H9 (cell line): ENCODE measurements around the gene PRTFDC1. TPM values are rescaled to one million over a fixed set of nuclear protein-coding genes. Genes with fewer than 3 reads are reported as not detected.

Source experiments
- DNase-seq: peaks from one replicate; pipeline ENCODE4 v3.0.0-alpha.2; 2017
- H2AFZ ChIP-seq: one replicate; pipeline ENCODE4 v1.6.1; 2013; ENCODE audit warnings: mild to moderate bottlenecking, low read length, control low read depth, moderate library complexity
- H2AK5ac ChIP-seq: 2 replicates; pipeline ENCODE4 v1.6.1; 2013; ENCODE audit warnings: low read length, control low read depth, mixed read lengths; ENCODE audit not compliant: insufficient read length
- H2BK120ac ChIP-seq: one replicate; pipeline ENCODE4 v1.6.1; 2013; ENCODE audit warnings: low read depth, mild to moderate bottlenecking, low read length, control low read depth, inconsistent platforms; ENCODE audit not compliant: poor library complexity, severe bottlenecking
- H2BK12ac ChIP-seq: 2 replicates; pipeline ENCODE4 v1.6.1; 2013; ENCODE audit warnings: low read length, control low read depth, mixed read lengths, low read depth; ENCODE audit not compliant: insufficient read length
- H2BK15ac ChIP-seq: 2 replicates; pipeline ENCODE4 v1.6.1; 2013; ENCODE audit warnings: low read depth, low read length, control low read depth
- H2BK20ac ChIP-seq: one replicate; pipeline ENCODE4 v1.6.1; 2013; ENCODE audit warnings: low read depth, mild to moderate bottlenecking, low read length, control low read depth, inconsistent platforms; ENCODE audit not compliant: poor library complexity, severe bottlenecking
- H2BK5ac ChIP-seq: 2 replicates; pipeline ENCODE4 v1.6.1; 2013; ENCODE audit warnings: low read length, control low read depth, mixed read lengths; ENCODE audit not compliant: insufficient read length
- H3K14ac ChIP-seq: 2 replicates; pipeline ENCODE4 v1.6.1; 2013; ENCODE audit warnings: low read length, control low read depth; ENCODE audit not compliant: insufficient read depth
- H3K18ac ChIP-seq: 2 replicates; pipeline ENCODE4 v1.6.1; 2013; ENCODE audit warnings: low read depth, mild to moderate bottlenecking, mixed read lengths, low read length, control low read depth; ENCODE audit not compliant: insufficient read length
- H3K23ac ChIP-seq: 2 replicates; pipeline ENCODE4 v1.6.1; 2013; ENCODE audit warnings: low read length, control low read depth, mixed read lengths, low read depth; ENCODE audit not compliant: insufficient read length
- H3K23me2 ChIP-seq: 2 replicates; pipeline ENCODE4 v1.6.1; 2013; ENCODE audit warnings: low read depth, mild to moderate bottlenecking, mixed read lengths, low read length, control low read depth; ENCODE audit not compliant: insufficient read length, poor library complexity, severe bottlenecking
- H3K27ac ChIP-seq: 2 replicates; pipeline ENCODE4 v1.5.1; 2013; ENCODE audit warnings: low read length, control low read depth, mixed read lengths, low read depth; ENCODE audit not compliant: insufficient read length
- H3K27me3 ChIP-seq: 2 replicates; pipeline ENCODE4 v1.6.1; 2013; ENCODE audit warnings: low read length, control low read depth, inconsistent platforms; ENCODE audit not compliant: insufficient read depth
- H3K4ac ChIP-seq: 2 replicates; pipeline ENCODE4 v1.6.1; 2013; ENCODE audit warnings: low read depth, mild to moderate bottlenecking, control low read depth, inconsistent platforms, low read length, moderate library complexity
- H3K4me1 ChIP-seq: 2 replicates; pipeline ENCODE4 v1.6.1; 2013; ENCODE audit warnings: low read length, control low read depth, inconsistent platforms; ENCODE audit not compliant: insufficient read depth
- H3K4me2 ChIP-seq: 2 replicates; pipeline ENCODE4 v1.6.1; 2013; ENCODE audit warnings: low read length, control low read depth, mixed read lengths; ENCODE audit not compliant: insufficient read length, insufficient read depth
- H3K56ac ChIP-seq: 2 replicates; pipeline ENCODE4 v1.6.1; 2013; ENCODE audit warnings: low read depth, mild to moderate bottlenecking, mixed read lengths, low read length, control low read depth; ENCODE audit not compliant: insufficient read length
- H3K79me1 ChIP-seq: 2 replicates; pipeline ENCODE4 v1.6.1; 2013; ENCODE audit warnings: low read depth, mild to moderate bottlenecking, moderate library complexity, low read length, control low read depth, inconsistent platforms; ENCODE audit not compliant: insufficient read depth, poor library complexity, severe bottlenecking
- H3K79me2 ChIP-seq: 2 replicates; pipeline ENCODE4 v1.6.1; 2013; ENCODE audit warnings: low read length, control low read depth, inconsistent platforms; ENCODE audit not compliant: insufficient read depth
- H3K9ac ChIP-seq: 2 replicates; pipeline ENCODE4 v1.6.1; 2013; ENCODE audit warnings: low read length, control low read depth, mixed read lengths; ENCODE audit not compliant: insufficient read length; ENCODE audit errors: extremely low read depth
- H3K9me3 ChIP-seq: one replicate; pipeline ENCODE4 v1.6.1; 2013; ENCODE audit warnings: low read depth, low read length, inconsistent platforms; ENCODE audit not compliant: control insufficient read depth
- H3T11ph ChIP-seq: one replicate; pipeline ENCODE4 v1.6.1; 2013; ENCODE audit warnings: mild to moderate bottlenecking, low read length, control low read depth, inconsistent platforms
- H4K20me1 ChIP-seq: one replicate; pipeline ENCODE4 v1.6.1; 2013; ENCODE audit not compliant: control insufficient read depth, insufficient read length, insufficient read depth
- H4K5ac ChIP-seq: 2 replicates; pipeline ENCODE4 v1.6.1; 2013; ENCODE audit warnings: low read depth, mild to moderate bottlenecking, mixed read lengths, low read length, control low read depth; ENCODE audit not compliant: insufficient read length
- H4K8ac ChIP-seq: replicated peaks from 2 replicates; pipeline ENCODE4 v1.6.1; 2013; ENCODE audit warnings: low read length, control low read depth, mixed read lengths, low read depth; ENCODE audit not compliant: insufficient read length
- H4K91ac ChIP-seq: 2 replicates; pipeline ENCODE4 v1.6.1; 2013; ENCODE audit warnings: low read depth, mild to moderate bottlenecking, moderate library complexity, mixed read lengths, low read length, control low read depth; ENCODE audit not compliant: insufficient read length
- H3K27ac Mint-ChIP-seq, 3 experiments: 2 replicates in 2 of 3; 3 replicates in 1 of 3; pipeline ENCODE4 v1.8.0; 2020 to 2021; ENCODE audit warnings: mixed read lengths in 3 of 3, mild to moderate bottlenecking in 1 of 3, moderate library complexity in 1 of 3
- H3K27me3 Mint-ChIP-seq: 2 replicates; pipeline ENCODE4 v1.8.0; 2021; ENCODE audit warnings: low read depth, mild to moderate bottlenecking, moderate library complexity, mixed read lengths
- H3K36me3 Mint-ChIP-seq, 3 experiments: 2 replicates in 2 of 3; 3 replicates in 1 of 3; pipeline ENCODE4 v1.8.0; 2020 to 2021; ENCODE audit warnings: low read depth in 3 of 3, mixed read lengths in 3 of 3; ENCODE audit not compliant: insufficient read depth in 1 of 3
- H3K4me1 Mint-ChIP-seq, 2 experiments: 2 replicates each; pipeline ENCODE4 v1.8.0; 2020; ENCODE audit warnings: mixed read lengths in 2 of 2
- H3K4me3 Mint-ChIP-seq, 2 experiments: 2 replicates in 1 of 2; 3 replicates in 1 of 2; pipeline ENCODE4 v1.8.0; 2020 to 2021; ENCODE audit warnings: mild to moderate bottlenecking in 2 of 2, mixed read lengths in 2 of 2, moderate library complexity in 1 of 2
- H3K9me3 Mint-ChIP-seq, 2 experiments: 2 replicates in 1 of 2; 3 replicates in 1 of 2; pipeline ENCODE4 v1.8.0; 2020; ENCODE audit warnings: mild to moderate bottlenecking in 2 of 2, mixed read lengths in 2 of 2, moderate library complexity in 1 of 2
- CTCF ChIP-seq: fragments of 200-600 bp; sonication (generic); conservative IDR thresholded peaks from 3 replicates; pipeline ENCODE4 v1.8.0; 2021; ENCODE audit warnings: antibody characterized with exemption, mild to moderate bottlenecking
- total RNA-seq: library from RNA; stranded (reverse); gene quantifications from 2 replicates; pipeline ENCODE4 v1.2.1, GENCODE V29; 2021

PRTFDC1 gene
- total RNA-seq, 1 experiment from 2014 or later: 7.5 TPM

GRCh38 chr10:24824124-24824523 lies 128.3 kb downstream of the PRTFDC1 start:
- Histone ChIP-seq H2BK15ac (no peak overlapping the region), H3K9ac (no peak overlapping the region), H2BK5ac (no peak overlapping the region), H4K91ac (no peak overlapping the region), H3K79me1 (no peaks in the 10 kb centered on the region), H3T11ph (no peak overlapping the region), H3K27me3 (no peaks in the 10 kb centered on the region), H3K56ac (no peak overlapping the region), H3K9me3 (no peaks in the 10 kb centered on the region), H3K27ac (no peak overlapping the region), H3K4me2 (no peak overlapping the region), H2BK12ac (no peak overlapping the region), H2BK20ac (no peak overlapping the region), H4K5ac (no peak overlapping the region), H3K18ac (no peak overlapping the region), H2BK120ac (no peak overlapping the region), H3K23me2 (no peaks in the 10 kb centered on the region), H4K20me1 (no peaks in the 10 kb centered on the region), H3K79me2 (no peaks in the 10 kb centered on the region), H4K8ac (no peak overlapping the region), H2AK5ac (no peak overlapping the region), H3K4me1 (no peaks in the 10 kb centered on the region), H3K14ac (no peak overlapping the region), H3K23ac (no peak overlapping the region), H3K4ac (no peak overlapping the region), H2AFZ (no peak overlapping the region)
- H3K4me1 Mint-ChIP-seq: no peaks in the 10 kb centered on the region
- H3K27me3 Mint-ChIP-seq: peaks cover 1% of the 10 kb centered on the region; the same call in 1 of the 2 replicates
- DNase-seq: no peak
- H3K36me3 Mint-ChIP-seq: no peaks in the 10 kb centered on the region
- no peak overlapping the region for H3K4me3 Mint-ChIP-seq
- TF ChIP-seq CTCF: no peak
- H3K27ac Mint-ChIP-seq: no peak overlapping the region; a peak in 1 of 7 replicates
- H3K9me3 Mint-ChIP-seq: no peaks in the 10 kb centered on the region
